Keratinocyte (primary cell): ENCODE results near the gene NECAP2. TPM values are rescaled to one million over a fixed set of nuclear protein-coding genes. Genes with fewer than 3 reads are reported as not detected.

Source experiments
- DNase-seq: peaks from one replicate; pipeline ENCODE4 v3.0.0-alpha.2; 2011; ENCODE audit warnings: low read depth, missing footprints, low spot score
- FAIRE-seq: peaks from 2 replicates; lab custom pipeline; 2011; peaks lifted over from hg19 to GRCh38; lab: Jason Lieb, UNC
- H2AFZ ChIP-seq: 2 replicates; pipeline ENCODE4 v1.6.0; 2012; ENCODE audit warnings: low read length, control low read depth, inconsistent platforms; ENCODE audit not compliant: control insufficient read depth
- H3K27ac ChIP-seq: 2 replicates; pipeline ENCODE4 v1.5.1; 2011; ENCODE audit warnings: low read length; ENCODE audit not compliant: control insufficient read depth, insufficient read depth
- H3K27me3 ChIP-seq: 3 replicates; pipeline ENCODE4 v1.6.0; 2011; ENCODE audit warnings: low read length; ENCODE audit not compliant: control insufficient read depth, insufficient read depth; ENCODE audit errors: extremely low read depth
- H3K36me3 ChIP-seq, 2 experiments: 2 replicates in 1 of 2; 3 replicates in 1 of 2; pipeline ENCODE4 v1.5.1; 2011; ENCODE audit warnings: low read length in 2 of 2, mild to moderate bottlenecking in 1 of 2; ENCODE audit not compliant: control insufficient read depth in 2 of 2, insufficient read depth in 2 of 2; ENCODE audit errors: extremely low read depth in 1 of 2
- H3K4me1 ChIP-seq: 3 replicates; pipeline ENCODE4 v1.5.1; 2011; ENCODE audit warnings: low read length; ENCODE audit not compliant: control insufficient read depth, insufficient read depth; ENCODE audit errors: extremely low read depth
- H3K4me2 ChIP-seq: 3 replicates; pipeline ENCODE4 v1.6.0; 2011; ENCODE audit warnings: low read depth, low read length; ENCODE audit not compliant: control insufficient read depth, insufficient read depth; ENCODE audit errors: extremely low read depth
- H3K4me3 ChIP-seq, 3 experiments: fragments of 200-600 bp in 1 of 3; sonication (generic) in 1 of 3; 2 replicates in 2 of 3; 3 replicates in 1 of 3; pipeline ENCODE4 v1.5.1; 2011 to 2016; ENCODE audit warnings: low read length in 3 of 3, mild to moderate bottlenecking in 3 of 3, control low read depth in 2 of 3, inconsistent platforms in 1 of 3, low read depth in 1 of 3, mixed read lengths in 1 of 3, mixed run types in 1 of 3, moderate library complexity in 1 of 3; ENCODE audit not compliant: control insufficient read depth in 2 of 3, insufficient read depth in 2 of 3; ENCODE audit errors: extremely low read depth in 1 of 3
- H3K79me2 ChIP-seq: 2 replicates; pipeline ENCODE4 v1.6.0; 2012; ENCODE audit warnings: low read length; ENCODE audit not compliant: control insufficient read depth, insufficient read depth
- H3K9ac ChIP-seq: 3 replicates; pipeline ENCODE4 v1.6.0; 2011; ENCODE audit warnings: low read length; ENCODE audit not compliant: control insufficient read depth, insufficient read depth; ENCODE audit errors: extremely low read depth
- H3K9me1 ChIP-seq: 3 replicates; pipeline ENCODE4 v1.6.0; 2011; ENCODE audit warnings: low read length; ENCODE audit not compliant: control insufficient read depth, insufficient read depth; ENCODE audit errors: extremely low read depth
- H3K9me3 ChIP-seq: 2 replicates; pipeline ENCODE4 v1.5.1; 2012; ENCODE audit warnings: low read depth, low read length; ENCODE audit not compliant: control insufficient read depth
- H4K20me1 ChIP-seq: 3 replicates; pipeline ENCODE4 v1.6.0; 2011; ENCODE audit warnings: low read length; ENCODE audit not compliant: control insufficient read depth, insufficient read depth; ENCODE audit errors: extremely low read depth
- EZH2 ChIP-seq: IDR thresholded peaks from one replicate; pipeline ENCODE4 v1.6.1; 2012; ENCODE audit warnings: inconsistent platforms, mild to moderate bottlenecking, low read length, moderate library complexity
- dilution Hi-C: fragments of 300-500 bp; cut with MboI; formaldehyde crosslinking; loops from one replicate; pipeline ENCODE4 v1.7.0; 2020; ENCODE audit warnings: low sequenced_read_pairs; ENCODE audit not compliant: extremely low pct_ligation_motif_present
- polyA plus RNA-seq, 5 experiments: library from polyadenylated mRNA; depleted of rRNA in 3 of 5; stranded (reverse) in 3 of 5; stranded (forward) in 1 of 5; unstranded in 1 of 5; fragments of >200 nt; gene quantifications; 1 replicate in 1 of 5; 2 replicates in 3 of 5; 3 replicates in 1 of 5; pipeline versions ENCODE4 v1.2.1 to v1.2.3, GENCODE V29; 2011 to 2012; ENCODE audit warnings: missing spikeins in 2 of 5, low read depth in 1 of 5, low replicate concordance in 1 of 5
- TF ChIP-seq, protein P1 (sequence below), 3 experiments: IDR thresholded peaks in 1 of 3; conservative IDR thresholded peaks in 1 of 3; optimal IDR thresholded peaks in 1 of 3; 2 replicates in 2 of 3; 3 replicates in 1 of 3; pipeline versions ENCODE3 to v1.5.1; 2011; ENCODE audit warnings: low read length in 3 of 3, mild to moderate bottlenecking in 3 of 3, moderate library complexity in 2 of 3, control low read depth in 1 of 3, inconsistent platforms in 1 of 3; ENCODE audit not compliant: insufficient read depth in 2 of 3; ENCODE audit errors: extremely low read depth in 1 of 3

NECAP2 gene
- polyA plus RNA-seq, 1 donor (not counting 4 experiments of a cell fraction or from before 2014, with no cell fraction given) = 75.7 TPM

DNA sequence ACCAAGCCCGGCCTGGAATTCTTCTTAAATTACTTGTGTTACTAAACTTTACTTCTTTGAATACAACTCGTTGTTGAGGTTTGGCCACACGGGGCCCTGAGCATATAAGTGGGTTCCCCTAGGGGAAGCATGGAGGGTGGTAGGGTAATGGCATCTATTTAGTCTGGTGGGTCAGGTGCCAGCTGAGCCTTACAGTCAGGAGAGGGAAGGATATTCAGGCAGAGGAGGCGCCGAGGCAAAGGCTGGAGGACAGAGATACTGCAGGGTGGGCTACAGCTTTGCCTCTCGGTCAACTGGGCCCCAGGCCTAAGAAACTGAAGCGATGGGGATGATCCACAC is 424 bp upstream of the NECAP2 start:
- H3K27me3 ChIP-seq = no peaks in the 10 kb centered on the region
- H4K20me1 ChIP-seq = no peaks in the 10 kb centered on the region
- peak overlapping the region; percentile 99 for H3K9ac ChIP-seq
- no peaks in the 10 kb centered on the region for H3K9me1 ChIP-seq
- no peaks in the 10 kb centered on the region for H3K9me3 ChIP-seq
- peak overlapping the region; percentile 86 to 99 (median 97) for H3K4me3 ChIP-seq
- no peak for TF ChIP-seq EZH2
- TF ChIP-seq, protein P1, sequence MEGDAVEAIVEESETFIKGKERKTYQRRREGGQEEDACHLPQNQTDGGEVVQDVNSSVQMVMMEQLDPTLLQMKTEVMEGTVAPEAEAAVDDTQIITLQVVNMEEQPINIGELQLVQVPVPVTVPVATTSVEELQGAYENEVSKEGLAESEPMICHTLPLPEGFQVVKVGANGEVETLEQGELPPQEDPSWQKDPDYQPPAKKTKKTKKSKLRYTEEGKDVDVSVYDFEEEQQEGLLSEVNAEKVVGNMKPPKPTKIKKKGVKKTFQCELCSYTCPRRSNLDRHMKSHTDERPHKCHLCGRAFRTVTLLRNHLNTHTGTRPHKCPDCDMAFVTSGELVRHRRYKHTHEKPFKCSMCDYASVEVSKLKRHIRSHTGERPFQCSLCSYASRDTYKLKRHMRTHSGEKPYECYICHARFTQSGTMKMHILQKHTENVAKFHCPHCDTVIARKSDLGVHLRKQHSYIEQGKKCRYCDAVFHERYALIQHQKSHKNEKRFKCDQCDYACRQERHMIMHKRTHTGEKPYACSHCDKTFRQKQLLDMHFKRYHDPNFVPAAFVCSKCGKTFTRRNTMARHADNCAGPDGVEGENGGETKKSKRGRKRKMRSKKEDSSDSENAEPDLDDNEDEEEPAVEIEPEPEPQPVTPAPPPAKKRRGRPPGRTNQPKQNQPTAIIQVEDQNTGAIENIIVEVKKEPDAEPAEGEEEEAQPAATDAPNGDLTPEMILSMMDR (optimal IDR thresholded peaks at IDR 0.05 in 1 of 3, IDR thresholded peaks at IDR 0.05 in 1 of 3, conservative IDR thresholded peaks at IDR 0.05 in 1 of 3; ENCODE audit: extremely low read depth in 1 of 3, insufficient read depth in 2 of 3, low read length in 3 of 3) = no peak
- DNase-seq = no peak
- H3K36me3 ChIP-seq = peaks cover 8 to 20% of the 10 kb centered on the region in 2 experiments
- dilution Hi-C loops = no loop called here
- peaks cover 43% of the 10 kb centered on the region for H3K79me2 ChIP-seq
- peak overlapping the region; percentile 85 for H3K27ac ChIP-seq
- H3K4me2 ChIP-seq = peak overlapping the region; percentile 76
- peak overlapping the region; percentile 92 for H2AFZ ChIP-seq
- no peak for FAIRE-seq
- peaks cover 3% of the 10 kb centered on the region for H3K4me1 ChIP-seq

DNA sequence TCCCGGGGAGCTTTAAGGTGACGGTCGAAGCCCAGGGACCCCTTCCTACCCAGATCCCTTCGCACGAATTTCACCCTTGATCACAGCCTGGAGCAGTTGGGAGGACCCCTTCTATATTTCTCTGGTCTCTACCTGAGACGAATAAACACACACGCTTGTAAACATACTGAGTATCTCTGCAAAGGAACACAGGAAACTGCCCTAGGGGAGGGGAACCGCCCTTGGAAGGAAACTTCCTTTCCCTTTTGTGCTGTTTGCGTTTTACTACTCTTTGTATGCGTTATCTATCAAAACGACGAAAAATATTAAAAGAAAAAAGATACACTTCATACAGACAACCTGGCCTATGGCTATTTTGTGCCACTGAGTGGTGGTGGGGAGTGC is 750 bp downstream of the NECAP2 start:
- Histone ChIP-seq H3K9me3 (no peaks in the 10 kb centered on the region), H3K27me3 (no peaks in the 10 kb centered on the region), H3K79me2 (peaks cover 50% of the 10 kb centered on the region), H3K9me1 (no peaks in the 10 kb centered on the region), H4K20me1 (no peaks in the 10 kb centered on the region), H3K27ac (peak overlapping the region; percentile 85), H3K36me3 (peaks cover 10 to 23% of the 10 kb centered on the region in 2 experiments), H3K4me2 (peak overlapping the region; percentile 87), H3K4me1 (peaks cover 3% of the 10 kb centered on the region), H3K4me3 (peak overlapping the region; percentile 86 to 99 (median 97)), H2AFZ (peak overlapping the region; percentile 95), H3K9ac (peak overlapping the region; percentile 99)
- DNase-seq (no peak), FAIRE-seq (no peak)
- dilution Hi-C loops = no loop called here
- TF ChIP-seq, protein P1 (optimal IDR thresholded peaks at IDR 0.05 in 1 of 3, IDR thresholded peaks at IDR 0.05 in 1 of 3, conservative IDR thresholded peaks at IDR 0.05 in 1 of 3; ENCODE audit: extremely low read depth in 1 of 3, insufficient read depth in 2 of 3, low read length in 3 of 3) = no peak
- no peak for TF ChIP-seq EZH2
